ENCODE data around the gene SRRM4.
"Not testable (repeated sequence)": the region's sequence is repeated elsewhere in the genome, so short reads cannot be mapped to it uniquely, and the experiment has no call there.

Gene SRRM4

DNA sequence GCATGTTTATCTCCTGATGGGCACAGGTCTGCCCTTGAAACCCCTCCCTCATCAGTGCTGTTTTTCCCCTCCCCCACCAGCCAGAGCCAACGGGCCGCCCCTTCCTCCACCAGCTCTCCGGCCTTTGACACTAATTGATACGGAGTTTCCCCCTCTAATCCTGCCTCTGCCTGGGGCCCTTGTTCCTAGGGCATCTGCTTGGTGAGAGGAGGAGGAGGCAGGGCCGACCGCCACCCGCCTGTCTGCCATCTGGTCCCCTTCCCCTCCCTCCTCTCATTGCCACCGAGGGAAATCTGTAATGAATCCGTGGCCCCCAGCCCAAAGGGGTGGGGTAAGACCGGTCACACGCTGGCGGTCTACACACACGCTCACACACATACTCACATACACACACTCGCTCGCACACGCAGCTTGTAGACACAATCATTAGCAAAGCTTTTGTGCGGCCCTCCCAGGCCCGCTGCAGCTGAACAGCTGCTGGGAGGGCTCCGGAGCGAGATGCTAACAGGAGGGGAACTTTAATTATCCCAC lies 27.4 kb downstream of the SRRM4 start:
- DNase-seq: no peak

DNA sequence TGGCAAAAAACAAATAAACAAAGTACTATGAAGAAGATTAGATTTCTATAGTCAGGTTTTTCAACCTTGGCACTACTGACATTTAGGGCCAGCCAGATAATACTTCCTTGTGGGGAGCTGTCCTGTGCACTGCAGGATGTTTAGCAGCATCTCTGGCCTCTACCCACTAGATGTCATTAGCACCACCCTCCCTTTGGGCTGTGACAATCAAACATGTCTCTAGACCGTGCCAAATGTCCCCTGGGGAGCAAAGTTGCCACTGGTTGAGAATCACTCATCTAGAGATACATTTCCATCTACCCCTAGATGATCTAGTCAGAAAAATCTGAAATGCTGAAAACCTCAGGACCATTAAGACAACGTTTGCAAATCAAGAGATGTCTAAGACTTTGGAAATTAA lies 29.9 kb downstream of the SRRM4 start:
- no peak for DNase-seq

GRCh38 chr12:119012179-119012578 lies 30.8 kb downstream of the SRRM4 start:
- DNase-seq: no peak

DNA sequence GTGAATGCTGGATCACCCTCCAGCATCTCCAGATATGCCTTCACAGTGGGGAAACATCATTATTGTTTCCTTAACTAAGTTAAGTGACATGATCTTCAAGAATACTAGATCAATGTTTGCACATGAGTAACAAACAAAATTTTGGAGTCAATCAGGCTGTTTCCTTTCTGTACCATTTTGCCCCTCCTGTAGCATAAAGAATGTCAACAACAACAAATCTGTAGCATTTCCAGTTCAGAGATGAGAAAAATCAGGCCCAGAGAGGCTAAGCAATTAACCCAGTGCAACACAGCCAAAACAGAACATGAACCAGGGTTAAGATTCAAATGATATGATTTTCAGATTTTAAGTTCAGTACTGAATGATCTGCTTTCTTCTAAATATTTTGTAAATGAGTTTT lies 31.7 kb downstream of the SRRM4 start:
- DNase-seq: no peak

DNA sequence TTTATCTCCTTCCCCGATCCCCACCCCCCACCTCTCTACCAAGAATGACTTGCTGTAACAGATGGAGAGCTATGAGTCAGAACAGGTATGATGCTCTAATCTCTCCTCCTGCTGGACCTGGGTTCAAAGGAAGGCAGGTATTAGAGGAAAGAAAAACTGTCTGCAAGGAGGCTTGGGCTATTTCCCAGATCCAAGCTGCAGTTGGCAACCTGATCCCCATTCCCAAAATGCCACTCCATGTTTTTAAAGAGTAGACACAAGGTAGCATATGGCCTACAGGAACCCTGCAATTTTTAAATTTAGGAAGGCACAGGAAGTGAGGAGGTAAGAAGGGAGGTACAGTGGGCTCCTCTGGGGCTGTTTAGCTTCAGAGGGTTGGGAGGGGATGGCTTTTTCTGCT lies 33.0 kb downstream of the SRRM4 start:
- no peak for DNase-seq

DNA sequence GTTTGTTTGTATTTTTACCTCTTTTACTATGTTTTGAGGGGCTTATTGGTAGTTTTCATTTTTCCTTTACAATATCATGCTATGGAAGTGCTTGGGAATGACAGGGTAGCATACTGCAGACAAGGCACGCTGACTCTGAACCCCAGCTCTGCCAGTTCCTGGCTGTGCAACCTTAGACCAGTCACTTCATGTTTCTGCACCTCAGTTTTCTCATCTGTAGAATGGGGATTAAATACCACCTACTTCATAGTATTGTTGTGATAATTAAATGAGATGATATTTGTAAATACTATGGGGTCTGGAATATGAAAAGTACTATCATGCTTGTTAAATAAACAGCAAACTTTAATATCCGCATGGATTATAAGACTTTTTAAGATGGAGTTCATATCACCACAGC lies 35.4 kb downstream of the SRRM4 start:
- DNase-seq: no peak

DNA sequence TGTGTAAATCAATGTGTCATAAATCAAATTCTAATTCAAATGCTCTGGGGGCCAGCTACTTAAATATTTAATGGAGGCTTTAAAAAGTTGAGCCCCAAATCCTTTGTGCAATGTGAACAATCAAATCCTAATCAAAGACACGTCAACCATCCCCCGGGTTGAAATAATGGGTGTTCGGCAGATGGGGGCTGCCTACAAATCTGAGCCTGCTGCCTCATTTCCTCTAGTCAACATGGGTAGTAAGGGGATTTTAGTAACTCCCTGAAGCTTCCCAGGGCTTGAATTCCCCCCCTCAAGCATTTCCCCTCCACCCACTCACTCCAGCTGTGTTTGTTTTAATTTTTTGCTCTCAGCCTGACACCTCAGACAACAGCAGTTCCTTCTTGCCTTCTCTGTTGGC lies 37.8 kb downstream of the SRRM4 start:
- DNase-seq: no peak

- no peak for DNase-seq
Observed at GRCh38 chr12:119020406-119021360, 39.3 kb downstream of the SRRM4 start.

GRCh38 chr12:119024356-119024755 lies 43.0 kb downstream of the SRRM4 start:
- DNase-seq: no peak

DNA sequence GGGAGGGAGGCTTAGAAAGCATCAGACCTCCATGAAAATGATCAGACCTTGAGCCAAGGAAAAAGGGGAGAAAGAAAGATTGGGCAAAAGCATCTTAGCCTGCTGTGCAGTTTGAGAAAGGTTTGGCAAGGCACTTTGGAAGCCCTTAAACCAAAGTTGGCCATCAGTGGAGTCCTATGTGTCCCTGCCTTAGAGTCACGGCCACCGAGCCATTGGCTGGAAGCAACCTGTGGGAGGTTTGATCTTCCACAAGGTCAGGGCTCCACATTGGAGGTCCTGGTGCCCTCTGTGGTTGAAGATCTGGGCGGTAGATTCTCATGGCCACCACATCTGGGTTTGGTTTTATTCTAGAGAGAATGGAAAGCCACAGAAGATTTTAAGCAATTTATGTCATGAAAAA lies 44.4 kb downstream of the SRRM4 start:
- DNase-seq: no peak

GRCh38 chr12:119033332-119033731 lies 52.0 kb downstream of the SRRM4 start:
- not testable (repeated sequence) for DNase-seq

DNA sequence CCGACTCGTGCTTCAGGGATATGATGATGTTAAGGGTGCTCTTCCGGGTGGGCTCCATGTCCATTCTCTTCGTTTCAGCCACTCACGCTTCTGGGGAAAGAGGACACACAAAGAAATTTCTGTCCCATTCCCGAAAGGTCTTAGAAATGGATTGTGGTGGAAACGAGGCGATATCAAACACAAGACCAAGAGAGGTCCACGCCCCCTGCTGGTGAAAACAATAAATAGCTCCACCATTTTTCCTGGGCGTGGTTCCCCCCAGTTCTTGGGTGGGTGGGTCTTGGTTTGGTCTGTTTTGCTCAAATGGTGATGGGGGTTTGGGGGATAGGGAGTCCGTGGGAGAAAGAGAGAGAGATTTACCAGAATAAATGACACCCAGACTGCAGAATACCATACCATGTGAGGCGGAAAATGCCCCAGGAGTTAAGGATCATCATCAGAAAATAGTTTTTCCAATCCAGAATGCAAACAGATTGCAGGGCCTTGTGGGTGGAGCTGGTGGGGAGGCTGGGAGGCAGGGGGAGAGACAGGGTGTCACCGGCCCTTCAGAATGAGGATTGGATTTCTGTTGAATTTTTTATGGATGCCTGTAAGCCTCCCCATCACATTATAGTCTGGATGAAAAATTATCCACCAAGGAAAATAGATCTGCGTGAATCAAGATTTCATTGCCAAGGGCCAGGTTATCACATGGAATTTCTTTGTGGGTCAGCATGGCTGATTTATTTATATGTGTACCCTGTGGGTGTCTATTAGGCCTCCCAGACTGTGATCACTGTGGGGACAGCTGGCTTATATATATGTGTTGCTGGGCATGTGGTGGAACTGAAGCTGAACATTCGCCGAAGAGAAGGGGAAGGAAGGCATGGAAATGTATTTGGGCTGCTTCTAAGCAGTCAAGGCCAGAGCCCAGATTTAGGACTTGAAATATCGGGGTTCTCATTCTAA lies 55.8 kb downstream of the SRRM4 start:
- DNase-seq: peak; percentile 2

GRCh38 chr12:119044094-119044493 lies 62.8 kb downstream of the SRRM4 start:
- DNase-seq: no peak

DNA sequence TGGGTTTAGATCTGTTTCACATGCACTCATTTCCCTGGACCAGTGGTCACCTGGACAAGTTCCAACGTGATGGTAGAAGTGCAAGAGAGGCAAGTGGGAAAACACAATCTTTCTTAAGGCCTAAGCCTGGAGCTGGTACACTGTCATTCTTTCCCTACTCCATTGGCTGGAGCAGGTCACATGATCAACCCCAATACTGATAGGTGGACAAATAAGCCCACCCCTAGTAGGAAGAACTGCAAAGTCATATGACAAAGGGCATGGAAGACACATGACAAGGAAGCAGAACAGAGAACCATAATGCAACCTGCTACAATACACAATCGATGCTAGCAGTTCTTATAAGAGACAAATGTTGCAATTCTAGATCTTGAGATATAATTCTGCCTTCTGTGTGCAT lies 66.3 kb downstream of the SRRM4 start:
- no peak for DNase-seq

GRCh38 chr12:119050663-119051062 lies 69.3 kb downstream of the SRRM4 start:
- DNase-seq: no peak

DNA sequence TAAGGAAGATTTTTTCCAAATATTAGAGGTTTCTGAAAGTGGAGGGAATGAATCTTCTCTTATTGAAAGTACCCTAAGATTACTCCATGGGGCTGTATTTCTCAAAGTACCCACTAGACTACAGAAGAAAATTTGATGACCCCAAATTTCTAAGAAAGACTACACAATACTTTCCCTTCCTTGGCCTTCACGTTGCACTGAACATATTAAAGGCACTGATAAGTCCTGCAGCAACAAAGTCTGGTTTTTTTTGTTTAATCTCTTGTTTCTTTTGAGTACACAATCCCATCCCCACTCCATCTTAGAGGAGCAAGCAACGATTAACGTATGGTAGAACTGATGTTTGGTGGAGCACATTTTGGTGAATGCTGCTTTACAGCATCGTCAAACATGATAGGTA lies 70.1 kb downstream of the SRRM4 start:
- DNase-seq: no peak

DNA sequence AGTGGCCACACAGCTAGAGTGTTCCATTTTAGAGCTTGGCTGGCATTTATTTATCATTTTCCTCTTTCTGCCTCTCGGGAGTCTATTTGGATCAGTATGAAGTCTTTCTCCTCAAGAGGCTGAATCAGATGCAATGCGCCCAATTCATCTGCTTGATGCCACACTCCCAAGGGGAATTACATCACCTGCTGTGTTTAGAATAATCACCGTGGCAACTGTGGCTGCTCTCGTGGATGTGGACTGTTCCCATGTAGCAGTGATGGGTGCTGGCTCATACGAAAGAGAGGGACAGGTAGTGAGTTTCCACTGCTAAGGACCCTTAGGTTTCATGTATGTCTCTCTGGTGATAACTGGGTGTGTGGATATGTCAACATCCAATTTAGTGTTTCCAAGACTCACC lies 70.7 kb downstream of the SRRM4 start:
- DNase-seq: no peak

- no peak for DNase-seq
Observed at GRCh38 chr12:119055977-119056376, 74.6 kb downstream of the SRRM4 start.

GRCh38 chr12:119060847-119061796 lies 79.8 kb downstream of the SRRM4 start:
- DNase-seq: no peak

DNA sequence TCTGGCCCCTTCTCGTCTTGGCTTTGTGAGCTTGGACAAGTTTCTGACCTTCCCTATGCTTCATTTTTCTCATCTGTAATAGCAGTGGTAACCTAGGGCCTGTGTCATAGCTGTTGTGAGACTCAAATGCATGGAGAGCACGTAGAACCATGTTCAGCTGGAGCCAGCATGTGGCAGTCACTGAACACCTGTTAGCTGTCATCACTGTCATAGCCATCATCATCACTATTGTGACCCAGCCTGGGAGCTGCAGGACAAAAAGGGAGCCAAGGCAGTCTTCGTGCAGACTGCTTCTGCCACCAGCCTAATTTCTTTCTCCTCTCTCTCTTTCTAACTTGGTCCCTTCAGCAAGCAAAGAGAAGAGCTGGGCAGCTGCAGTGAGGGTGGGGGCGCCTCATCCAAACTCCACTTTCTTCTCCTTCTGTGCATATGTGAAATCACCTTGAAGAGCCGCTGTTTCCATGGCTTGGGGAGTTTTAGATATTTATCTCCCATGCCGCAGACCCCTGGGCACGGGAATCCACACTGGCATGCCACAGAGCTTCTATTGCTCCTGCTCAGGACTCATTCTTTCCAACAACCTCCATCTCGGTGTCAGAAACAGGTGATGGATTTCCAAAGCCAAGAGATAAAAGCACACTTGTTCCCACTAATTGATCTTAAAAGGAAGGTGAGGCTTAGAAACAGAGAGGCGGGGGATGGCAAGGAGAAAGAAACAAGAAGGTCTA lies 87.0 kb downstream of the SRRM4 start:
- DNase-seq: no peak

DNA sequence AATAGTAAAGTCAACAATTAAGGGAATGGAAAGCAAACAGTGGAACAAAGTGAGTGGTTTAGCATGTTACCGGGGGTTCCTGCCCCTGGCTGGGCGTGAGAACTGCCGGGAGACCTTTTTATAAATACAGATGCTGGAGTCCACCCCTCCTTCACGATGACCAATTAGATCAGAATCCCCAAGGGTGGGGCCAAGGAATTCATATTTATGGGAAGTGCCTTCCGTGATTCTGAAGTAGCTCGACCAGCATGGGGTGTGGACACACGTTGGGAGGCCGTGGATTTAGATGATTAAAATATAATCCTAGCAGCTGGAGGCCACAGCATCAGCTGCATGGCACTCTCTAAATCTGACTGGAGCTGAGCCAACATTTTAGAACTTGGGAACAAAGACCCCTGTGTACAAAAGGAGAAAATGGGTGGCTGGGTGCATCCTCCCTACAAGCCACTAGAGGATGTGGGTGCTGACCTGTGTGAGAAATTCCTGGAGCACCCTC lies 87.9 kb downstream of the SRRM4 start:
- DNase-seq: no peak
